ENCODE data around the gene PRKAR1A. TPM values are rescaled to one million over a fixed set of nuclear protein-coding genes. Genes with fewer than 3 reads are reported as not detected.

Gene PRKAR1A
- total RNA-seq, 1 donor from 2014 or later: 268 TPM

GRCh38 chr17:68567035-68567434, 54.8 kb downstream of the PRKAR1A start:
- no peak for DNase-seq (ENCODE audit: low spot score in 2 of 2, unreplicated experiment in 2 of 2)
- no peak overlapping the region for H3K27ac Mint-ChIP-seq
- H3K36me3 Mint-ChIP-seq: no peaks in the 10 kb centered on the region
- H3K4me1 Mint-ChIP-seq: peaks cover 9% of the 10 kb centered on the region
- H3K9me3 Mint-ChIP-seq: peaks cover 3% of the 10 kb centered on the region
- TF ChIP-seq CTCF (IDR thresholded peaks at IDR 0.05; ENCODE audit: unreplicated experiment): no peak
- H3K4me3 Mint-ChIP-seq: no peak overlapping the region
- no peaks in the 10 kb centered on the region for H3K27me3 Mint-ChIP-seq (ENCODE audit: low read depth)

DNA sequence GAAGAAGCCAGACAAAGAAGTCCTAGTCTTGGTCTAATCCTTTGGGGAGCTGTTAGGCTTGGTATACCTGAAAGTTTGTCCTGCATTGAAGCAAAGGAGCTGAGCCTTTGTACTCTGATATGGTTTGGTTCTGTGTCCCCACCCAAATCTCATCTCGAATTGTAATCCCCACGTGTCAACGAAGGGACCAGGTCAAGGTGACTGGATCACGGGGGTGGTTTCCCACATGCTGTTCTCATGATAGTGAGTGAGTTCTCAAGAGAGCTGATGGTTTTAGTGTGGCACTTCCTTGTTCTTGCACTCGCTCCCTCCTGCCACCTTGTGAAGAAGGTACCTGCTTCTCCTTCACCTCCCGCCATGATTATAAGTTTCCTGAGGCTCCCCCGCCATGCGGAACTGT, 55.4 kb downstream of the PRKAR1A start:
- no peak for TF ChIP-seq CTCF (IDR thresholded peaks at IDR 0.05; ENCODE audit: unreplicated experiment)
- Mint-ChIP-seq H3K4me3 (no peak overlapping the region), H3K9me3 (peaks cover 3% of the 10 kb centered on the region), H3K36me3 (no peaks in the 10 kb centered on the region), H3K27me3 (ENCODE audit: low read depth) (no peaks in the 10 kb centered on the region), H3K27ac (no peak overlapping the region), H3K4me1 (peaks cover 9% of the 10 kb centered on the region)
- DNase-seq (ENCODE audit: low spot score in 2 of 2, unreplicated experiment in 2 of 2): no peak

DNA sequence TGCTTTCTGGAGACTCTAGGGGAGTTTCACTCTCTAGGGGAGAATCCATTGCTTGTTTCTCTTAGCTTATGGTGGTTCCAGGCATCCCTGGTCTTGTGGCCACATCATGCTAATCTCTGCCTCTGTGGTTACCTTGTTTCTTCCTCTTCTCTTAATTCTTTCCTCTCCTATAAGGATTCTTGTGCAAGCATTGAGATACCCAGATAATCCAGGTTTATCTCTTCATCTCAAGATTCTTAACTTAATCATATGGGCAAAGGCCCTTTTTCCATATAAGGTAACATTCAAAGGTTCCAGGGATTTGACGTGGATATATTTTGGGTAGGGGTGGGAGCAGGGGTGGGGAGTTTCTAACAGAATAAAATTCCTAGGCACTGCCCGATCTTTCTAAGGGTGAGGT, 56.4 kb downstream of the PRKAR1A start:
- Mint-ChIP-seq H3K9me3 (peaks cover 3% of the 10 kb centered on the region), H3K36me3 (no peaks in the 10 kb centered on the region), H3K27ac (no peak overlapping the region), H3K27me3 (ENCODE audit: low read depth) (no peaks in the 10 kb centered on the region), H3K4me1 (peaks cover 9% of the 10 kb centered on the region), H3K4me3 (no peak overlapping the region)
- TF ChIP-seq CTCF (IDR thresholded peaks at IDR 0.05; ENCODE audit: unreplicated experiment): no peak
- no peak for DNase-seq (ENCODE audit: low spot score in 2 of 2, unreplicated experiment in 2 of 2)

DNA sequence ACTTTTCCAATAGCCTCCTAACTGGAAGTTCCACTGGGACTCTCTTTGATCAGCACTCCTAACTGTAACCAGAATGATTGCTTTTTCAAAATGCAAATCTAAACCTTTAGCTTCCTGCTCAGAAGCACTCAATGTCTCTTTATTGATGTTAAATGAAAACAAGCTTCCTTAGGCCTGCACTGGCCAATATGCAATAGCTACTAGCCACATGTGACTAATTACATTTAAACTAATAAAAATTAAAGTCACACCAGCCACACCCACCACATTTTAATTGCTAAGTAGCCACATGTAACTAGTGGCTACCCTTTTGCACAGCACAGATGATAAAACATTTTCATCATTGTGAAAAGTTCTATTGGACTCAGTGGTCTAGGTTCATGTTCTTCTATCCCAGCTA, 57.1 kb downstream of the PRKAR1A start:
- peaks cover 9% of the 10 kb centered on the region for H3K4me1 Mint-ChIP-seq
- H3K27me3 Mint-ChIP-seq (ENCODE audit: low read depth): no peaks in the 10 kb centered on the region
- TF ChIP-seq CTCF (IDR thresholded peaks at IDR 0.05; ENCODE audit: unreplicated experiment): no peak

DNA sequence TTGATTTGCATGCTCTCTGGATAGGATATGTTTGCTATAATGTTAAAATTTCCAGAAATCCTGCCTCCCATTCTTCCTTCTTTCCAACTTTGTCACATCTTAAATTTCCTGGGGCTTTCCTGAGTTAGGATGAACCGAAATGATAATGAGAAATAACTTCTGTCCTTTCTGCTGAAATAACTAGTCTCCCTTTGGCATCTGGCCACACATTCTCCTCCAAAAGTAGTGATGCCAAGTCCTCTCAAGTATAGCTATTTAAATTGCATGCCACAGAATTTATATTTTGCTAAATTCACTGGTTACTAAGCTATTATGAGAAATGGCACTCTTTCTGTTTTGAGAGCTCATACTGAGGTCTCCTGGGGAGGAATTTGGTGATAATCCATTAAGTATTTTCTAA, 58.3 kb downstream of the PRKAR1A start:
- Mint-ChIP-seq H3K27ac (no peak overlapping the region), H3K36me3 (no peaks in the 10 kb centered on the region), H3K4me3 (no peak overlapping the region), H3K9me3 (peaks cover 3% of the 10 kb centered on the region), H3K4me1 (peaks cover 9% of the 10 kb centered on the region), H3K27me3 (ENCODE audit: low read depth) (no peaks in the 10 kb centered on the region)
- DNase-seq (ENCODE audit: low spot score in 2 of 2, unreplicated experiment in 2 of 2): no peak
- TF ChIP-seq CTCF (IDR thresholded peaks at IDR 0.05; ENCODE audit: unreplicated experiment): no peak

More for the DNA sequence above, 57.1 kb downstream of the PRKAR1A start:
- Mint-ChIP-seq H3K9me3 (peaks cover 3% of the 10 kb centered on the region), H3K4me3 (no peak overlapping the region), H3K27ac (no peak overlapping the region), H3K36me3 (no peaks in the 10 kb centered on the region)
- no peak for DNase-seq (ENCODE audit: low spot score in 2 of 2, unreplicated experiment in 2 of 2)
